ENCODE results near the gene FAM53C. TPM values are rescaled to one million over a fixed set of nuclear protein-coding genes. Genes with fewer than 3 reads are reported as not detected.

The FAM53C gene
- total RNA-seq, 1 experiment from 2014 or later = 36.4 TPM

GRCh38 chr5:138351517-138351916 lies 13.5 kb downstream of the FAM53C start:
- Histone ChIP-seq H3K9me3 (ENCODE audit: control insufficient read depth in 1 of 2, insufficient read depth in 1 of 2, low read depth in 1 of 2, low read length in 2 of 2) (peaks cover 0 to 18% of the 10 kb centered on the region in 2 experiments; a peak in 2 of 4 replicates), H2AFZ (ENCODE audit: low read depth, low read length, poor library complexity, severe bottlenecking) (no peak overlapping the region), H3K79me2 (ENCODE audit: insufficient read depth, low read length) (peaks cover 36% of the 10 kb centered on the region), H3K9me2 (ENCODE audit: insufficient read depth) (no peaks in the 10 kb centered on the region), H3K27ac (ENCODE audit: low read depth, low read length) (no peak overlapping the region), H3K4me1 (ENCODE audit: control insufficient read depth in 1 of 2, insufficient read depth in 2 of 2, low read length in 2 of 2) (peaks cover 0 to 13% of the 10 kb centered on the region in 2 experiments; a peak in 2 of 4 replicates), H3K36me3 (ENCODE audit: control insufficient read depth in 1 of 2, insufficient read depth in 2 of 2, low read length in 2 of 2) (peaks cover 9 to 18% of the 10 kb centered on the region in 2 experiments), H4K20me1 (ENCODE audit: insufficient read depth) (0 out of 2 replicates have a peak, but pooled peaks cover 4% of the 10 kb centered on the region), H3K4me3 (replicated peaks in 1 of 2; ENCODE audit: low read depth in 1 of 2, low read length in 2 of 2) (no peak overlapping the region), H3K27me3 (ENCODE audit: insufficient read depth, low read length) (no peaks in the 10 kb centered on the region), H3K9ac (ENCODE audit: low read length) (no peak overlapping the region), H3K4me2 (ENCODE audit: low read length) (no peak overlapping the region)
- no peak for ATAC-seq
- ChIA-PET CTCF (interaction anchor here (0.7 to 4.6 kb wide), 10 partner anchors 10 to 171 kb away, joined by 3 to 40 read pairs (median 4); partner anchors contain the start of genes CDC23, CDC25C and FAM53C), RAD21 (ENCODE audit: low non-redundant PET in 1 of 2, low total read pairs in 2 of 2, uncharacterized antibody in 2 of 2, unreplicated experiment in 2 of 2) (no interaction called here), POLR2A (interaction anchor here (1.6 to 7.0 kb wide), 2 partner anchors 12 to 138 kb away, joined by 3 to 59 read pairs; partner anchors contain the start of genes CDC23 and FAM53C)
- TF ChIP-seq EGR1 (IDR thresholded peaks at IDR 0.05; ENCODE audit: low read depth) = no peak
- no peak for TF ChIP-seq YY1 (IDR thresholded peaks at IDR 0.05; ENCODE audit: extremely low read depth, insufficient replicate concordance, low read depth, low read length)
- no peak for TF ChIP-seq ZFX (IDR thresholded peaks at IDR 0.05)
- no peak for TF ChIP-seq EZH2 (IDR thresholded peaks at IDR 0.05)
- no peak for TF ChIP-seq ELF1 (IDR thresholded peaks at IDR 0.05; ENCODE audit: borderline replicate concordance, low read depth)
- no peak for TF ChIP-seq ZNF274 (IDR thresholded peaks at IDR 0.05; ENCODE audit: low read depth, low read length)
- TF ChIP-seq TCF7L2 (IDR thresholded peaks at IDR 0.05; ENCODE audit: borderline replicate concordance, extremely low read depth, insufficient read depth, insufficient read length) = no peak
- no peak for TF ChIP-seq REST (IDR thresholded peaks at IDR 0.05; ENCODE audit: low read depth)
- no peak for TF ChIP-seq FOSL1 (IDR thresholded peaks at IDR 0.05; ENCODE audit: low read depth)
- no peak for TF ChIP-seq MAX (IDR thresholded peaks at IDR 0.05)
- TF ChIP-seq EZH2phosphoT487 (IDR thresholded peaks at IDR 0.05; ENCODE audit: borderline replicate concordance) = no peak
- TF ChIP-seq ATF3 (IDR thresholded peaks at IDR 0.05) = no peak
- no peak for TF ChIP-seq RAD21 (IDR thresholded peaks at IDR 0.05; ENCODE audit: low read depth)
- TF ChIP-seq SP1 (IDR thresholded peaks at IDR 0.05; ENCODE audit: low read depth) = no peak
- TF ChIP-seq SRF (IDR thresholded peaks at IDR 0.05; ENCODE audit: low read depth) = no peak
- TF ChIP-seq JUND (IDR thresholded peaks at IDR 0.05) = no peak
- no peak for TF ChIP-seq ZBTB33 (IDR thresholded peaks at IDR 0.05; ENCODE audit: extremely low read depth, insufficient replicate concordance, low read length)
- DNase-seq (ENCODE audit: low read depth, low spot score) = no peak
- intact Hi-C loops (cut with micrococcal nuclease) = loop anchor here (5.0 kb wide), 1 partner anchor 174 kb away; the partner anchor contains the start of genes BRD8 and KIF20A
- no TSS peak for BruUV-seq (replicated peaks)
